MCF 10A (cell line): Measurements from ENCODE around the gene ZFP90. TPM values are rescaled to one million over a fixed set of nuclear protein-coding genes. Genes with fewer than 3 reads are reported as not detected.

Experiments
- BruUV-seq: library from RNA; stranded (reverse); fragments of 400-500 nt; replicated peaks from 2 replicates; lab custom pipeline; 2021; lab: Mats Ljungman, UMichigan
- CTCF ChIA-PET: fragments of 300-600 bp; sonication (Branson Sonifier 250); formaldehyde crosslinking; extraction: SDS; loops from one replicate; lab custom pipeline; 2021; ENCODE audit warnings: antibody characterized with exemption, inconsistent platforms; lab: Yijun Ruan, JAX
- POLR2A ChIA-PET: fragments of 300-600, 350-650 bp; sonication (Branson Sonifier 250); formaldehyde crosslinking; extraction: SDS; loops from one replicate; lab custom pipeline; 2020; ENCODE audit warnings: antibody characterized with exemption, inconsistent platforms; lab: Yijun Ruan, JAX
- DNase-seq: peaks from one replicate; pipeline ENCODE4 v3.0.0-alpha.2; 2018; ENCODE audit not compliant: unreplicated experiment
- H3K27ac Mint-ChIP-seq: one replicate; pipeline ENCODE4 v1.8.0; 2022; ENCODE audit warnings: mild to moderate bottlenecking, low read depth, mixed read lengths; ENCODE audit not compliant: unreplicated experiment
- H3K27me3 Mint-ChIP-seq: one replicate; pipeline ENCODE4 v1.8.0; 2022; ENCODE audit warnings: mixed read lengths; ENCODE audit not compliant: insufficient read depth, unreplicated experiment
- H3K36me3 Mint-ChIP-seq: one replicate; pipeline ENCODE4 v1.8.0; 2022; ENCODE audit warnings: mild to moderate bottlenecking, moderate library complexity, mixed read lengths; ENCODE audit not compliant: insufficient read depth, unreplicated experiment
- H3K4me1 Mint-ChIP-seq: one replicate; pipeline ENCODE4 v1.8.0; 2022; ENCODE audit warnings: mixed read lengths; ENCODE audit not compliant: insufficient read depth, unreplicated experiment
- H3K4me3 Mint-ChIP-seq: one replicate; pipeline ENCODE4 v1.8.0; 2022; ENCODE audit warnings: mild to moderate bottlenecking, moderate library complexity, mixed read lengths; ENCODE audit not compliant: unreplicated experiment
- H3K9me3 Mint-ChIP-seq: one replicate; pipeline ENCODE4 v1.8.0; 2022; ENCODE audit warnings: mixed read lengths; ENCODE audit not compliant: unreplicated experiment
- intact Hi-C: fragments of 100-400 bp; cut with micrococcal nuclease; formaldehyde crosslinking; loops from 2 replicates; pipeline ENCODE4 v1.14.1; 2022
- total RNA-seq: library from RNA; stranded (reverse); gene quantifications from 2 replicates; pipeline ENCODE4 v1.2.3, GENCODE V29; 2022
- TF ChIP-seq, protein P1 (sequence below): fragments of 200-600 bp; IDR thresholded peaks from one replicate; pipeline ENCODE4 v1.8.0; 2022; ENCODE audit warnings: antibody characterized with exemption, mild to moderate bottlenecking; ENCODE audit not compliant: unreplicated experiment

ZFP90 gene
- total RNA-seq, 1 experiment from 2014 or later = 25.5 TPM

DNA sequence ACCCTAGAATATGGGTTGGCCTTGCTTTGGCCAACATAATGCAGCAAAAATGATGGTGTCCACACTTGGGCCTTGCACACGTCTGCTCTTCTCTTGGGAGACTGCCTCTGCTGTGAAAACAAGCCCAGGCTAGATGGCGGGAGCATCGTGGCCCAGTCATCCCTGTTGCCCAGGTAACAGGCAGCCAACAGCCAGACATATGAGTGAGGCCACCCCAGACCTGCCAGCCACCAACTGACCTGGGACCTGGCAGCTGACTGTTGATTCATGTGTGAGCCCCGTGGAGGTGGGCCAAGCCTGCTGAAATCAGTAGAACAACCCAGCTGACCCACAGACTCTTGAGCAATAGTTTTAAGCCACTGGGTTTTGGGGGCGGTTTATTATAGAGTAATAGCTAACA is 66.7 kb downstream of the ZFP90 start:
- ChIA-PET CTCF (interaction anchor here (0.7 to 2.5 kb wide), 2 partner anchors 15 to 733 kb away, joined by 3 to 10 read pairs; no protein-coding TSS in a partner anchor), POLR2A (interaction anchor here (0.6 to 3.8 kb wide), 10 partner anchors 9 to 140 kb away, joined by 3 to 16 read pairs (median 4); partner anchors contain the start of gene CDH3)
- Mint-ChIP-seq H3K4me3 (no peak overlapping the region), H3K9me3 (no peaks in the 10 kb centered on the region), H3K27me3 (no peaks in the 10 kb centered on the region), H3K36me3 (no peaks in the 10 kb centered on the region), H3K4me1 (peaks cover 9% of the 10 kb centered on the region), H3K27ac (peak overlapping the region; percentile 18)
- intact Hi-C loops = no loop called here
- TF ChIP-seq, protein P1, sequence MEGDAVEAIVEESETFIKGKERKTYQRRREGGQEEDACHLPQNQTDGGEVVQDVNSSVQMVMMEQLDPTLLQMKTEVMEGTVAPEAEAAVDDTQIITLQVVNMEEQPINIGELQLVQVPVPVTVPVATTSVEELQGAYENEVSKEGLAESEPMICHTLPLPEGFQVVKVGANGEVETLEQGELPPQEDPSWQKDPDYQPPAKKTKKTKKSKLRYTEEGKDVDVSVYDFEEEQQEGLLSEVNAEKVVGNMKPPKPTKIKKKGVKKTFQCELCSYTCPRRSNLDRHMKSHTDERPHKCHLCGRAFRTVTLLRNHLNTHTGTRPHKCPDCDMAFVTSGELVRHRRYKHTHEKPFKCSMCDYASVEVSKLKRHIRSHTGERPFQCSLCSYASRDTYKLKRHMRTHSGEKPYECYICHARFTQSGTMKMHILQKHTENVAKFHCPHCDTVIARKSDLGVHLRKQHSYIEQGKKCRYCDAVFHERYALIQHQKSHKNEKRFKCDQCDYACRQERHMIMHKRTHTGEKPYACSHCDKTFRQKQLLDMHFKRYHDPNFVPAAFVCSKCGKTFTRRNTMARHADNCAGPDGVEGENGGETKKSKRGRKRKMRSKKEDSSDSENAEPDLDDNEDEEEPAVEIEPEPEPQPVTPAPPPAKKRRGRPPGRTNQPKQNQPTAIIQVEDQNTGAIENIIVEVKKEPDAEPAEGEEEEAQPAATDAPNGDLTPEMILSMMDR = no peak
- peak; percentile 87 for DNase-seq
- BruUV-seq = no TSS peak

DNA sequence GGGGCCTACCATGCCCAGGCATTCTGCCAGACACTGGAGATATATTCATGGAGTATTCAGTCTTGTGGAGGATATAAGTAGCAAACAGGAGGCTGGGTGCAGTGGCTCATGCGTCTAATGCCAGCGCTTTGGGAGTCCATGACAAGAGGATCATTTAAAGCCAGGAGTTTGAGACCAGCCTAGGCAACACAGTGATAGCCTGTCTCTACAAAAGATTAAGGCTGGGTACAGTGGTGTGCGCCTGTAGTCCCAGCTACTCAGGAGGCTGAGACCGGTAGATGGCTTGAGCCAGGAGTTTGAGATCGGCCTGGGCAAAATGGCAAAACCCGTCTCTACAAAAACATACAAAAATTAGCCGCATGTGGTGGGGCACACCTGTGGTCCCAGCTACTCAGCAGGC is 68.4 kb downstream of the ZFP90 start:
- intact Hi-C loops = no loop called here
- DNase-seq = no peak
- TF ChIP-seq, protein P1 = no peak
- Mint-ChIP-seq H3K4me1 (peaks cover 11% of the 10 kb centered on the region), H3K9me3 (no peaks in the 10 kb centered on the region), H3K4me3 (no peak overlapping the region), H3K27ac (no peak overlapping the region), H3K36me3 (no peaks in the 10 kb centered on the region), H3K27me3 (no peaks in the 10 kb centered on the region)
- POLR2A ChIA-PET = interaction anchor here (0.8 kb wide), 1 partner anchor 13 kb away, joined by 3 read pairs; no protein-coding TSS in a partner anchor
- no TSS peak for BruUV-seq
- CTCF ChIA-PET = no interaction called here

DNA sequence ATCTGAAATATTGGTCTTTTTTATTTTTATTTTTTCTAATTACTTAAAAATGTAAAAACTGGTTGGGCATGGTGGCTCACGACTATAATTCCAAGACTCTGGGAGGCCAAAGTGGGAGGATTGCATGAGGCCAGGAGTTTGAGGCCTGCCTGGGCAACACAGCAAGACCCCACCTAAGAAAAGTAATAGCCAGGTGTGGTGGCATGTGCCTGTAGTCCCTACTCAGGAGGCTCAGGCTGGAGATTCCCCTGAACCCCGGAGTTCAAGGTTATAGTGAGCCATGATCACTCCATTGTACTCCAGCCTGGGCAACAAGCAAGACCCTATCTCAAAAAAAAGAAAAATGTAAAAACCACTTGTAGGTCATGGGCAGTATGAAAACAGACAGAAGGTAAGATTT is 69.2 kb downstream of the ZFP90 start:
- Mint-ChIP-seq H3K27me3 (no peaks in the 10 kb centered on the region), H3K4me3 (no peak overlapping the region), H3K9me3 (no peaks in the 10 kb centered on the region), H3K27ac (no peak overlapping the region), H3K4me1 (peaks cover 20% of the 10 kb centered on the region), H3K36me3 (no peaks in the 10 kb centered on the region)
- ChIA-PET POLR2A (interaction anchor here (0.8 kb wide), 1 partner anchor 12 kb away, joined by 3 read pairs; no protein-coding TSS in a partner anchor), CTCF (no interaction called here)
- no peak for DNase-seq
- TF ChIP-seq, protein P1 = no peak
- no TSS peak for BruUV-seq
- intact Hi-C loops = no loop called here

DNA sequence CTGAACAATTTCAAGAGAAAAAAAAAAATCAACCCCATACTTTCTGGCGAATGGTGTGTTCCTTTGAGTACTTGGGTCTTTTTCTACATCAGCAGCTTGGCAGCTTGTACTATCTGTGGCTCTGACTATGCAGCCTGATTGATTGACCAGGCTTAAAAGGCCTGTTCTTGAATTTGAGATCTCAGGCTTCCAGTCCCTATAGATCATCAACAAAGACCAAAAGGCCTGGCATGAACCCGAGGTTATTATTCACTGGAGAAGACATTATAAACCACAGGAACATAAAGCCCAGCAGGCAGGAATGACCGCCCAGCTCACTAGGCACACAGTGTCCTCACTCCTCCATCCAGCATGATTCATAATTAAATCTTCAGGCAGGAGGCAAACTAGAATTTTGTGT is 73.9 kb downstream of the ZFP90 start:
- no peaks in the 10 kb centered on the region for H3K27me3 Mint-ChIP-seq
- no TSS peak for BruUV-seq
- DNase-seq = no peak
- H3K4me3 Mint-ChIP-seq = no peak overlapping the region
- intact Hi-C loops = no loop called here
- H3K4me1 Mint-ChIP-seq = peaks cover 21% of the 10 kb centered on the region
- POLR2A ChIA-PET = interaction anchor here (1.0 to 2.2 kb wide), 5 partner anchors 9 to 46 kb away, joined by 3 to 15 read pairs (median 7); partner anchors contain the start of gene CDH3
- H3K27ac Mint-ChIP-seq = peak overlapping the region; percentile 59
- peaks cover 5% of the 10 kb centered on the region for H3K36me3 Mint-ChIP-seq
- no peaks in the 10 kb centered on the region for H3K9me3 Mint-ChIP-seq
- CTCF ChIA-PET = interaction anchor here (0.6 to 2.0 kb wide), 3 partner anchors 22 to 701 kb away, joined by 3 to 6 read pairs (median 5); no protein-coding TSS in a partner anchor
- TF ChIP-seq, protein P1 = no peak
